ENCODE measurements around the gene PGAP2.
"Not testable (repeated sequence)": the region's sequence is repeated elsewhere in the genome, so short reads cannot be mapped to it uniquely, and the experiment has no call there.

Gene PGAP2

GRCh38 chr11:3859373-3859881, 51.1 kb downstream of the PGAP2 start:
- DNase-seq: no peak

GRCh38 chr11:3860375-3860774, 52.0 kb downstream of the PGAP2 start:
- DNase-seq: no peak

- not testable (repeated sequence) for DNase-seq
Observed at GRCh38 chr11:3860898-3861393, 52.6 kb downstream of the PGAP2 start.

- DNase-seq: no peak
Observed at GRCh38 chr11:3861683-3862082, 53.3 kb downstream of the PGAP2 start.

GRCh38 chr11:3865388-3866193, 57.2 kb downstream of the PGAP2 start:
- DNase-seq: no peak

- DNase-seq: peak; percentile 43
Observed at GRCh38 chr11:3866206-3866605, 57.8 kb downstream of the PGAP2 start.

GRCh38 chr11:3866836-3867208, 58.5 kb downstream of the PGAP2 start:
- no peak for DNase-seq

GRCh38 chr11:3867209-3868091, 59.1 kb downstream of the PGAP2 start:
- no peak for DNase-seq

- DNase-seq: no peak
Observed at GRCh38 chr11:3873712-3874349, 65.5 kb downstream of the PGAP2 start.

All from CD4-positive, alpha-beta T cell treated with Interferon gamma for 1 hour (primary cell).